Ecto neural progenitor cell (in vitro differentiated cells): ENCODE results near the gene DENND1A.

Experiments used
- DNase-seq: peaks from one replicate; pipeline ENCODE4 v3.0.0-alpha.2; 2018; ENCODE audit warnings: low spot score

Gene DENND1A

DNA sequence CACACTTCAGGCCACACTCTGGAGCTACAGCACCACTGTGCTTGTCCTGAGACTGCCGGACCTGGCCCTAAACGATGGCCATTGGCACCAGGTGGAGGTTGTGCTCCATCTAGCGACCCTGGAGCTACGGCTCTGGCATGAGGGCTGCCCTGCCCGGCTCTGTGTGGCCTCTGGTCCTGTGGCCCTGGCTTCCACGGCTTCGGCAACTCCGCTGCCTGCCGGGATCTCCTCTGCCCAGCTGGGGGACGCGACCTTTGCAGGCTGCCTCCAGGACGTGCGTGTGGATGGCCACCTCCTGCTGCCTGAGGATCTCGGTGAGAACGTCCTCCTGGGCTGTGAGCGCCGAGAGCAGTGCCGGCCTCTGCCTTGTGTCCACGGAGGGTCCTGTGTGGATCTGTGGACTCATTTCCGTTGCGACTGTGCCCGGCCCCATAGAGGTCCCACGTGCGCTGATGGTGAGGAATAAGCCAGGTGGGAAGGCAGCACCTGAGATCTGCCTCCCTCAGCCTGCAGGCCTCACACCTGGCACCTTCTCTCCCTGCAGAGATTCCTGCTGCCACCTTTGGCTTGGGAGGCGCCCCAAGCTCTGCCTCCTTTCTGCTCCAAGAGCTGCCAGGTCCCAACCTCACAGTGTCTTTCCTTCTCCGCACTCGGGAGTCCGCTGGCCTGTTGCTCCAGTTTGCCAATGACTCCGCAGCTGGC lies 559.2 kb downstream of the DENND1A start:
- no peak for DNase-seq

DNA sequence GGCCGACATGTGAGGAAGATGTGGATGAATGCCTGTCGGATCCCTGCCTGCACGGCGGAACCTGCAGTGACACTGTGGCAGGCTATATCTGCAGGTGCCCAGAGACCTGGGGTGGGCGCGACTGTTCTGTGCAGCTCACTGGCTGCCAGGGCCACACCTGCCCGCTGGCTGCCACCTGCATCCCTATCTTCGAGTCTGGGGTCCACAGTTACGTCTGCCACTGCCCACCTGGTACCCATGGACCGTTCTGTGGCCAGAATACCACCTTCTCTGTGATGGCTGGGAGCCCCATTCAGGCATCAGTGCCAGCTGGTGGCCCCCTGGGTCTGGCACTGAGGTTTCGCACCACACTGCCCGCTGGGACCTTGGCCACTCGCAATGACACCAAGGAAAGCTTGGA lies 559.8 kb downstream of the DENND1A start:
- no peak for DNase-seq

DNA sequence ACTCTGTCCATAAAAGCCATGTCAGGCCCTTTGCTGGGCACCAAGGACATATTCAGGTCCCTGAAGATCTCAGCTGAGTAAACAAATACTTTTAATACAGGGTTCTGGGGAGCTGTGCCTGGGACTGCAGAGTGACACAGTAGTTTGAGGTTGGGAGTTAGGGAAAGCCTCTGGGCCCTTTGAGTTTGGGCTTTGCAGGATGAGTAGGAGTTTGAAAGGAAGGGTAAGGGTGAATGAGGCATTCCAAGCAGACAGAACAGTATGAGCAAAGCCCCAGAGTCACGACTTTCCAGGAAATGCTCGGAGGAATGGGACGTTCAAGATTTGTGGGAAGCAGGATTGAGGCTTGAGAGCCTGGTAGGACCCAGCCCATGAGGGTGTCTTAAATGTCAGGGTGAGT lies 560.6 kb downstream of the DENND1A start:
- no peak for DNase-seq

DNA sequence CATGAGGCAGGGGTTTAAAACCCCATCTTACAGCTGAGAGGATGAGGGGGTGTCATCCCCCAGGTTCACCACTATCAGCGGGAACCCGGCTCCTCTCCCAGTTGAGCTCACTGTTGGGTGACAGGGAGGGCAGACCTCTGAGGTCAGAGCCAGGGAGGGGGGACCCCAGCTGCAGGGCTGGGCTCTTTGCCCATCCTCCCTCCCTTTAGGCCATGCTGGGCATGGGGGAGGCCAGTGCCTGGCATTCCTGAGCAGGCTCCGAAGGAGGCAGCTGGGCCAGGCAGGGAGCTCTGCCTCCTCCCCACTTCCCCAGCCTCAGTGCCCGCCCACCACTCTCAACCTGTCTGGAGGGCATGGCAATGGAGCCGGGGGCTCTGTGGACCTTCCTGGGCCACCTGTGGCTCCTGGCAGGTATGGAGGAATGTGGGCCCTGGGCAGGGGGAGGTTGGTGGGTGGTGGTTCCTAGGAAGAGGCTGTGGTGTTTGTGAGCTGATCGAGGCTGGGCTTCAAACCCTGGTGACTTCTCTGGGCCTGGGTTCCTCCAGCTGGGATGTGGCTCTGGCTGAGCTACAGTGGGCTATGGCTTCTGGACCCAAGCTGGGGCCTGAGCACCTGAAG lies 561.3 kb downstream of the DENND1A start:
- DNase-seq, result no peak

DNA sequence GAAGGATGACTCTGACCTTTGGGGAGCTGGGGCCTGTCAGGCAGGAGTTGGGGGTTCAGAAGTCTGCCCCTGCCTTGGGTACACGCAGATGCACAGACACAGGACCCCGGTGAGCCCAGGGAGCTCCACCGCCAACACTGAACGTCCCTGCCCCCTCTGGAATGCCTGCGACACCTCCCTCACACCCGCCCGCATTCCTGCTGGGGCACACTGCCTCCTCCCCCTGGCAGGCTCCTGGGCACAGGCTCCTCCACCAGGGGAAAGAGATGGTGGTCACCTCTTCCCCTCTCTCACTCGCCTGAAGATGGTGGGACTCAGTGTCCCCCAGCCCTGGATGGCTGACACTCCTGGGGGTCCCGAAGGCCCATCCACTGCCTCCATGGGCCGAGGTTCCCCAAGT lies 561.9 kb downstream of the DENND1A start:
- DNase-seq, result no peak

DNA sequence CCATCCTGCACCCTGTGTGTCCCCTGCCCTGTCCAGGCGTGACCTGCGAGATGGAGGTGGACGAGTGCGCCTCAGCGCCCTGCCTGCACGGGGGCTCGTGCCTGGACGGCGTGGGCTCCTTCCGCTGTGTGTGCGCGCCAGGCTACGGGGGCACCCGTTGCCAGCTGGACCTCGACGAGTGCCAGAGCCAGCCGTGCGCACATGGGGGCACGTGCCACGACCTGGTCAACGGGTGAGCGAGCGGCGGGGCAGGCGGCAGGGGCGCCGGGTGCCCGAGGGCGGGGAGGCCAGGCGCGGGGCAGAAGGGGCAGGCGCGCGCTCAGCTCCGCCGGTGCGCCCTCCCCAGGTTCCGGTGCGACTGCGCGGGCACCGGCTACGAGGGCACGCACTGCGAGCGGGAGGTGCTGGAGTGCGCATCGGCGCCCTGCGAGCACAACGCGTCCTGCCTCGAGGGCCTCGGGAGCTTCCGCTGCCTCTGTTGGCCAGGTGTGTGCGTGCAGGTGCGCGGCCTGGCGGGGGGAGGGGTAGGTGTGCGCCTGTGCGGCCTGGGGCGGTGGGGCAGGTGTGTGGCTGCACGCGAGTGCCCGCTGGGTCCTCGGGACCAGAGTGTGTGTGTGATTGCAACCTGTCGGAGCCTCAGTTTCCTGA lies 563.9 kb downstream of the DENND1A start:
- no peak for DNase-seq

DNA sequence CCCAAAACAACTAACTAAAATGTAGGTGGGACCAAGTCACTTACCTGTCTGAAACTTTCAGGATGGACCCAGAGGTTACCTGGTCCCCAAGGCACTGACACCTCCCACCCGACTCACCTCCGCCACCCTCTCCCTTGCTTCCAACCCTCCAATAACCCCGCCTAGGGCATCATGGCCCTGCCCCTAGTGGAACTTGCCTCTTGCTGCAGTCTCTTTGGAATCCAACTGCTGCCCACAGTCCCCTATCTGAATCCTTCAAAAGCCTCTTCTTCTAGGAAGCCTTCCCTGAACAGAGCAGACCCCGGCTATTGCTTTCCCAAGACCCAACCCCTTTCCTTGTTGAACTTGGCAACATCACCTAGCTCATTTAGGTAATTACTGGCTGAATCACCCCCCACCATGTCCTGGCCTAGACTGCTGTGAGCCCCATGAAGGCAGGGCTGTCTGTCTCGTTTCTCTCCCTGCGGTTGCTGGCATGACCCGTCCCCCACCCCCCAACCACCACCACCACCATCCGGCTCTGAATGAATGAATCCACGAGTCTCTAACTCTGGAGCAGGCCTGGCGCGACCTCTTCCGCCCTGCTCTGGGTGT lies 564.5 kb downstream of the DENND1A start:
- DNase-seq, result no peak

DNA sequence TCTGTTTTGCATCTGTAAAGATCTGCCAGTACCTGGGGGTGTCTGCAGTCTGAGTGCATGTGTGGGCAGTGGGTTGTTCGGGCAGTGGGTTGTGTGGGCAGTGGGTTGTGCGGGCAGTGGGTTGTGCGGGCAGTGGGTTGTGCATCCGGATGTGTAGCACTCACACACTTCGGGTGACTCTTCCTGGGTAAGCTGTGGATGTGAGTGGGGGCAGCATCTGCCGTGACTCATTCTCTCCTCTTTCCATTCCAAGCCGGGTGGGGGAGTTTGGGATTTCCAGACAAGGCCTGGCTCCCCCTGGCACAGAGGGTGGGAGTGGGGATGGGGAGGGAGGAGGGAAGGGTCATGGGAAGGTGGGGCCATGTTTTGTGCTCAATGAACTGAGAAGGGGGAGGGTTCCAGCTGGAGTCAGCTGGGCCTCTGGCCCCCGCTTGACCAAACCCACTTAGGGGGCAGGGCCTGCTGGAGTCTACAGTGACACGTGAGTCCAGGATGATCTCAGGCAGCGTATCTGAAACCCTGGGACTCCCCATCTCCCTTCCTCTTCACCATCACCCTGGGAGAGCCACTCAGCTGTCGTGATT lies 565.6 kb downstream of the DENND1A start:
- DNase-seq, result no peak

DNA sequence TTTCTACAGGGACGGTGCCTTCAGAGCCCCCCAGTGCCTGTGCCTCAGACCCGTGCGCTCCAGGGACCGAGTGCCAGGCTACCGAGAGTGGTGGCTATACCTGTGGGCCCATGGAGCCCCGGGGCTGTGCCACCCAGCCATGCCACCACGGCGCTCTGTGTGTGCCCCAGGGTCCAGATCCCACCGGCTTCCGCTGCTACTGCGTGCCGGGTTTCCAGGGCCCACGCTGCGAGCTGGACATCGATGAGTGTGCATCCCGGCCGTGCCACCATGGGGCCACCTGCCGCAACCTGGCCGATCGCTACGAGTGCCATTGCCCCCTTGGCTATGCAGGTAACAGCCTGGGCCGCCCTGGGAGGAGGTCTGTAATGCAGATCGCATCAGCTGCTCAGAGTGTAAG lies 567.1 kb downstream of the DENND1A start:
- no peak for DNase-seq

DNA sequence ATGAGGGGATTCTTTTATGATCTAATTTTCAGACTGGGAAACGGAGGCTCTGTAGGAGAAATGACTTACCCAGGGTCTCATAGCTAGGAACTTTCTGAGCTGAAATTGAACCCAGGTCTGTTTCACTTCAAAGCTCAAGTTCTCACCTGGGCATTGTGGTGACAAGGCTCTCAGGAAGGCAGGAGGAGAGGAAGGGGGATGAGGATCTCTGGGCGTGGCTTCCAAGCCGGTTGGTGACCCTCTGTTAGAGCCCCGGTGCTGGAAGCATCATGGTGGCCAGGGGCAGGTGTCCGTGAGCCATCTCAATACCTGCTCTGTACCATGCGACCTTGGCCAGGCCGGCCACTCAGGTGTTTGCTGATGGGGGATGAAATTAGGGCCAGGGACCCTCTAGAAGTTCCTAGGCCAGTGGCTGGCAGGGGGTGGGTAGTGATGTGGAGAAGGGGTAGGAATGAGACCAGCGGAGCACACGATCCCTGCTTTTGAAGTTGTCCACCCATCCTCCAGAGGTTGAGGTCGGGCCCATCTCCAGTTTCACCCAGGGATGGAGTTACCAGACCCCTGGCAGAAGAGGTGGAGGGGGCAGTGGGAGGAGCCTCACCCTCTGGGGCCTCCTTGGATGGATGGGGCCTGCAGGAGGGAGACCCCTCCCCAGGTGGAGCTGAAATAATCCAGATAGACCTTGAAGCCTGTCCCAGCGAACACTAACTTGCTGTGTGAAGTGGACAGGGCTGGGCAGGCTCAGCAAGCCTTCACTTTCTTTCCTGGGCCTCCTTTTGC lies 568.0 kb downstream of the DENND1A start:
- DNase-seq, result no peak

DNA sequence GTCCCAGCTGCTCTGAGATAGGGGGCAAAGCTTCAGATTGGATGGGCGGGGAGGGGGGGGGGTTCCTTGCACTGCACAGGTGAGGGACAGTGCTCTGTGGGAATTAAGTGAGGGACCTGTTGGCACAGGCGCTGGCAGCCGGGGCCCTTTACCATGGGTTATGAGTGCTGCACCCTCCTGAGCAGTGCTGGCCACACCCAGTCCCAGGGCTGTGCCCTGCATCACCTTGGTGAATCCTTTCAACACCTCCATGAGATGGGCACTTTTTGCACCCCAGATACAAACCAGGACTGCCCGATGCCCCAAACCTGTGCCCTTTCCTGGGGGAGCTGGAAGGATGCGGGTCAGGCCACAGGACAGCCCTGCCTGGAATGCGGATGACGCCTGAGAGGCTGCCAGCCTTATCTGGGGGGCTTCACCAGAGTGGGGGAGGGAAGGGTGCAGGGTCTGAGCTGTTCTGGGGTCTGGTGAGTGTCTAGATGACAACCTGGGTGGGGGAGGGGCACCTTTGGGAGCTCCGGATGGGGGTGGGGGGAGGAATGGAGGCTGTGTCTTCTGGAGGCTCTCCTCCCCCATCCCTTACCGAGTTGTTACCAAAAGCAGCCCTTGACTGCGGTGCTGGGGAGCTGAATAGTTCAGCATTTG lies 568.7 kb downstream of the DENND1A start:
- DNase-seq, result no peak

DNA sequence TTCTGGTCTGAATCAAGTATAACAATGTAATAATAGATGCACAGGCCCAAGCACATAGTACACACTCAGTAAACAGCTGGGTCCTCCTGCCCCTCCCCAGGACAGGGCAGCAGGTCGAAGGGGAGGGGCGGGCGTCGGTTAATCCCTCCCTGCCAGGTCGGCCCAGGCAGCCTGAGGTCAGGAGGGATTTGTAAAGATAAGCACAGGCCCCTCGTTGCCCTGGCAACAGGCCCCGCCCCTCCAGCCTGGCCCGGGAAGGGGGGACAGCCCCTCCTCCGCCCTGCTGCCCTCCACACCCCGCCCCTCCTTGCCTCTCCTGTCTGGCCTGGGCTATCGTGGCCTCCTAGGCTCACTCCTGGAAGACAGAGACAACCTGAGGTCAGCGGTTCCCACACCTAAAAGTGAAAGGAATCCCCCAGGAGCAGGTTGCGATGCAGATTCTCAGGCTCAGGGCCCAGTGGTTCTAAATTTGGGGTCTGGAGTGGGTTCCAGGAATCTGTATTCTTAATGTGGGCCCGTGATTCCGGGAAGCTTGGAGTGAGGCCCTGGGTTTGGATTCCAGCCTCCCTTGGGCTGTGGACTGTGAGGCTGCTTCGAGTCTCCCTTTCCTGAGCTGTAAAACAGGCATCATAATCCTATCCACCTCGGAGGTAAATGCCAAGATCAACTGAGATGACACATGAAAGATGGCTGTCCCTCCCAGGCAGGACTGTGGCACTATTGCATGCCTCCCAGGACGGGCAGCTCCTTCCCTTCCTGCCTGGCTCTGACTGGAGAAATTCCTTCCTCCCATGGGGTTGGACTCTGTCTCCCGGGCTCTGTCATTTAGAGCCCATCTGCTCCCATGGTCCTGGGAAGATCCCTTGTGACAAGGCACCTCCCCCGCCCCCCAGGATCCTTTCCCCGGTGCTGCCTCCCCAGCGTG lies 569.5 kb downstream of the DENND1A start:
- DNase-seq, result peak; percentile 99

DNA sequence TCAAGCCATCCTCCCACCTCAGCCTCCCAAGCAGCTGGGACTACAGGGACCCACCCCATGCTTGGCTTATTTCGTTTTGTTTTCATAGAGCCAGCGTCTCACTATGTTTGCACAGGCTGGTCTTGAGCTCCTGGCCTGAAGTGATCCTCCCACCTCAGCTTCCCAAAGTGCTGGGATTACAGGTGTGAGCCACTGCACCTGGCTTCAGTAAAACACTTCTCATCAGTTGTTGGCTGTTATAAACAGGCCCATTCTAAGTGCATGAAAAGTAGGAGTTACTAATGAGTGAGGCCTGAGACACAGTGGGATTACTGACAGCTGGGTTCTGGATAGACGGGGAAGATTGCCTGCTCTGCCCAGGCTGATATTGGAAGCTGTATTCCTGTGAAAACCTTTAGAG lies 570.4 kb downstream of the DENND1A start:
- no peak for DNase-seq

DNA sequence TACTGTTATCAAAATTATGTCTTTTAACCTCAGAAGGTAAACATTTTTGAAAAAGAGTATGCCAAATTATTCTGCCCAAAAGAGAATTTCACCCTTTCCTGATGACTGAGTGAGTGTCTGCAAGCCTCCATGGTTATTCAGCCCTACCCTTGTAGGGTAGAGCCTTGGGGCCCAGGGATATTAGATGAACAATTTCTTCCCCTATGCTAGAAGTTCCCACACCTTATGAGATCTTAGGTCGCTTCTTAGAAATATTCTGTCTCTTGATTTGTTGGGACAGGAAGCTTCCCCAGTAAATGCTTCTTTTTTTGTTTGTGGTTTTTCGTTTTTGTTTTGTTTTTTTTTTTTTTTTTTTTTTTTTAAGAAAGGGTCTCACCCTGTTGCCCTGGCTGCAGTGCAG lies 570.8 kb downstream of the DENND1A start:
- DNase-seq, result no peak

DNA sequence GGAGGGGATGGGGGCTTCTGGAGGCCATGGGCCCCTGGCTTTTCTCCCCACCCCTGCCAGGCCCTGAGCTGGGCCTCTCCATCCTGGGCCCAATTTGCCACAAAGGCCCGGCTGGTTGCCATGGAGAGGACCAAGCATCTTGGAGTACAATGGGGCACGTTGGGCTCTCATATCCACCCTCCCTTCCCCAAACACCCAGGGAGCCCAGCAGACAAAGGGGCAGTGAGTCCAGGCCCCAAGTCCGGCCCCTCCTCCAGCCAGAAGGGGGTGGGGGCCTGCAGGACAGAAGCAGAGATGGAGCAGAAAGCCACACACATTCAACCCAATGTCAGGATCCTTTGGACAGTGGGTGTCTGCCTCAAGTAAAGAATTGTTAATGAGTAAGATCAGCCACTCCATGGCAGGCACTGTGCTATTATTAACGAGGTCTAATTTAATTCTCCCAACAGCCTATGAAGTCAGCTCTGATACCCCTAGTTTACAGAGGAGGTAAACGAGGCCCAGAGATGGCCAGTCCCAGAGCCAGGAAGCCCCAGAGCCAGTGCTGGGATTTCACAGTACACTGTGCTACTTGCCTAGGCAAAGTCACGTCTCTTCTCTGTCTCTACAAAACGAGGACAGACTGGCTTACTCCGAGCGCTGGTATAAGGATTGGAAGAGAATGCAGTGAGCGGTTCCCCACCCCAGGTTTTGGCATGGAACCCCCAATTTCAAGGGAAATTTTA lies 571.6 kb downstream of the DENND1A start:
- DNase-seq, result peak; percentile 93

DNA sequence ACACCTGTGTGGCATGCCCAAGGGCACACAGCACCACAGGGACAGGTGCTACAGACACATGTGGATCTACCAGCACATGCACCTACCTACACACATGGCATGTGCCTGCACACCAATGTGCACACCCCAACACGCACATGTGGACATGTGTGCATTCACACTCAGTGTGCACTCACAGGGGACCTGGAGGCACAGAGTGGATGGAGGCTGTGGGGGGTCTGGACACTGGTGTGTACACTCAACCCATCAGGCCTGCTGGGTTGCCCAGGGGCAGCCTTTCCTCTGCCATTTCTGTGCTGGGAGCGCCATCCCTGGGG lies 572.2 kb downstream of the DENND1A start:
- no peak for DNase-seq

DNA sequence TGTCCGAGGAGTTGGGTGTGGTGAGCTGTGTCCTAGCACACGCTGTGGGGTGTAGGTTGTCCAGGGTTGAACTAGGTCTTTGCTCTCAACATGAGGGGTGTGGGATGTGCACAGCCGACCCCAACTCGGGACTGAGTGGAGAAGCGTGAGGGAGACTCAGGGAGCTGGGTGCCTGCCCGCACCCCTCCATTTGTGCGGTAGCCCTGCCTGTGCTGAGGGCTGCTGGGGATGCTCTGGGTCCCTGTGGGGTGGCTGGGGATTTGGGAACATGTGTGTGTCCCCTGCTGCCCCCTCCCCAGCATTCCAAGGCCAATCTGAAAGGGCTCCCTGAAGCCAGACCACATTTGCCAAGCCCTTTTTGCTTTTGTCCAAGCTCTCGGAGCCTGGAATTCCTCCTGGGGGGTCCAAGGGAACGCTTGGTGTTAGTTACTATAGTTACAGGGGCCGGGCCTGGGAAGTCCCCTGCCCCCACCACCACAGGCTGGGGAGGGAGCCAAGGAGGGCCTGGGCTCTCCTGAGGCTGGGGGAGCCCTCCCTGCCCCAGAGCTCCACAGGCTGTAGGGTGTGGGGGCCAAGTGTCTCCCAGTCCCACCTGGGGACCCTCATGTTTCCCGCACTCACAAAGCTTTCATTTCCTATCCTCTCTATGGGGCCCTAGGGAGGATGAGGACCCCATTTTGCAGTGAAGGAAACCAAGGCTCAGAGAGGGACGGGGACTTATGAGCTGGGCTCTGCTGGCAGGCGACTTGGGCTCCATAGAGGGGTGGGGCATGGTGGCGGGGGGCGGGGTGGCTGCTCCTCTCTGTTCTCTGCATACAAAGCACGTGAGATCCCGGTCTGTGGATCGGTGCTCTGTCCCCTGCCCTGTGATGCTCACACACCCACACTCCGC lies 572.8 kb downstream of the DENND1A start:
- DNase-seq, result peak; percentile 77

DNA sequence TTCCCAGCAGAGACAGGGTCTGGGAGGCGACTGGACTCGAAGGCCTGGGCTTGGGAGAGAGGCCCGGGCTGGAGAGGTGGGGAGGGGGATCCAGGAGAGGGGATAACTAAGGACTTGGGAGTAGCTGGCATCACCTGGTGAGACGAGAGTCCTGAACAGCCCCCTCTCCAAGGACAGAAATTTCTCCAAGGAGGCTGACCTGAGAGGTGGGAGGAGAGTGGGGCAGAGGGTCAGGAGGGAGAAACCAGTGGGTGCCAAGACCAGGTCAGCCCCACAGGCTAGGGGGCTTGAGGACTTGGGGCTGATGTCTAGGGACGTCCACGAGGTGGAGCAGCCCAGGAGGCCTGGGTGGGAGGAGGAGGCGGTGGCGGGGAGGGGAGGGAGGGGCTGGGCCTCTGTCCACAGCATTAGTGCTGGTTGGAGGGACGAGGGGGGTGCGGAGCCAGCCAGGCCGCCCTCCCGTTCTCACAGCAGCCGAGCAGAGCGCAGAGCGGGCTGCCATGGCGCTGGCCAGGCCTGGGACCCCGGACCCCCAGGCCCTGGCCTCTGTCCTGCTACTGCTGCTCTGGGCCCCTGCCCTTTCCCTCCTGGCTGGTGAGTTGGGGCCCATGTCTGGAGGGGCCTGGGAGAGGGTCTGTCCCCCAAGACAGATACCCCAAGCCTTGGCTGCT lies 574.0 kb downstream of the DENND1A start, which contains the start of gene CRB2:
Gene CRB2 (plus strand): TSS at position 437 of the 671 bp plus-strand sequence. CDS start 64 bp downstream, at position 501.
- peak; percentile 89 for DNase-seq
